Stimulated activated CD4-positive, alpha-beta T cell treated with anti-CD3 and anti-CD28 coated beads, Interleukin-15, amount 100 ng/mL, for 24 hours (primary cell): ENCODE data around the gene FRYL.

Experiments
- DNase-seq: peaks from one replicate; pipeline ENCODE4 v3.0.0-alpha.2; 2020

FRYL gene

DNA sequence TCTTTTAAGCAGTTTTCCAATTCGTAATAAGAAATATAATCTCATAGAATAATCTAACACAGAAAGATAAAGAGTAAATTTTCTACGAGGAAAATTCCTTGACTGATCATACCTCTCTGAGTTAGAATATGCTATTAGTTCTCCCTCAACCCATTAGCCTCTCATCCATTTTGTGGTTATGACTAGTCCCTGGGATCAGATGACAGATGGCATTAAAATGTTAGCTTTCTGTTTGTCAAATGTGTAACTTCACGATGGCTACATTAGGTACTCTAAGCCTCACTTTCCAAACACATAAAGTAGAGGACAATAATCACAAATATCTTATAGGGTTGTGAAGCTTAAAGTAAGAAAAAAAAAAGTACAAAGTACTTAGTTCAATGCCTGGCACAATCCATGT lies 177.9 kb downstream of the FRYL start:
- no peak for DNase-seq

DNA sequence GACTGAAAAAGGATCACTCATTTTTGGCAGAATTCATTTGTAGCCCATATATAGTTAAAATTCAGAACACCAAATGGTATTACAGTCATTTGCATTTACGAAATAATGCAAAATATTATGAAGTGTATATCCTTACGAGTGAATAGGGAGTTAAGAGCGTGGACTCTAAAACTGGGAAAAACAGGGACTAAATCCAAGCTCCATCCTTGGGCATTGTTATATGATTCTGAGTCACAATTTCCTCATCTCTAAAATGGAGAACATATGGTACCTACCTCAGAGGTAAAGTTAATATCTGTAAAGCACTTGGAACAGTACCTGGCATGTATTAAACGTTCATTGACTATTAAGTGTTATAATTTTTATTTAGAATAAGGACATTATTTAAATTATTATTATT lies 183.7 kb downstream of the FRYL start:
- DNase-seq: no peak

DNA sequence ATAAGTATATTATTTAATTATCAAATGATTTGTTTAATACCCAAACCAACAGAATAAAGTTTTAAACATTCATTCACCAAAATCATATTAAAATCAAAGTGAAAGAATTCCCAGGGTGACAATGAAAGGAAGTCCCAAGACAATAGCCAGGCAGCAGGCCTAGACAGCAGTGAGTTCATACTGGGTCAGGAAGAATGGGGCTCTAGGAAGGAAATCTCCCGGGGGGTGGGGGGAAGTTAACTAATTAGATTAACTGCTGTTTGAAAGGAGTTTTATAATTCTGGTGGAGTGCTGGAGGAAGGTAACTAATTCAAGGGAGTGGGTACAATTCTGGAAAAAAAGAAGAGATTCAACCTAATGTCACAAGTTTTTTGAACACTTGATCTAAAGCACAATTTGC lies 185.9 kb downstream of the FRYL start:
- DNase-seq: no peak

DNA sequence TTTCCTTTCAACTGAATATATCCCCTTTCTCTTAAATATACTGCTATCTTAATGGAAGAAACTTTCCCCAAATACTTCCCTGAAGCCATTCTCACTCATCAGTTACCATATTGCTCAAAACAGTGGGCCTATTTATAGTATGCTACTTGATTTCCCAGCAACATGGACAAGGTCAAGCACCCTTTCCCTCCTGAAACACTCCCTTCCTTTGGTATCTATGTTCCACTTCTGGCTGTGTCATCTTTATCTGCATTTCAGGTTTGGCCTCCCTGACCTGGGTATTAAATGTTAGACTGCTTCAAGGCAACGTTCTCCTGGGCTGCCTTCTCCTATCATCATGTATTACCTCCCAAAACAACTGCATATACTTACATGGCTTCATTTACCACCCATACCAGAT lies 188.7 kb downstream of the FRYL start:
- DNase-seq: no peak

DNA sequence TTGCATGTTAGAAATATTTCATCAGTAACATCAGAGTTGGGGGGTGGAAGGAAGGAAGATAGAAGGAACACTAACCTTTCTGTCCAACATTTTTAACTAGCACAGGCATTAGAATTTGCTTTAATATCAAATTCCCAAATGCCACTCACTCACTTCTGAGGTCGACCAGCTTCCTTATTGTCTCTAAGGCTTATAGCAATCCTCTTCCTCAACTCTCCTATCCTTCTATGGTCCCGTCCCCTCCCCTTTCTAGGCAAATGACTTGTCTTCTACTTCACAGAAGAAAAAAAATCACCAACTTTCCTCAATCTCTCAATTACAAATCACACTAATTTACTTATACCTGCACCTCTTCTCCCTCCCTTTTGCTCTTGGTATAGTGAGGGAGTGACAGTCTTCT lies 189.2 kb downstream of the FRYL start:
- no peak for DNase-seq

DNA sequence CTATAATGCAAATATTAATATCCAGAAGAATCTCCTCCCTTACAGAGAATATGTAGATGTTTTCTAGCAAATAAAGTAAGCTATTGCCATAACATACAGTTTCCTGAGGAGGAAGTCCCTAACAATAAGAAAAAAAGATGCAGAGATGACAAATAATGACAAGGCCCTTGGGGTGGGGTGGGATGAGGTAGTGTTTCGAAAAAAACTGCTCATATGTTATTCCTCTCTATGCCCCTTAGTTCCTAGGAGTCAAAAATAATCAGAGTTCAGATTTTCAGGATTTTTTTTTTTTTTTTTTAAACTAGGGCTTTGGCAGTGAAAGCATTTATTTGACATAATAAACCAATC lies 191.0 kb downstream of the FRYL start:
- DNase-seq: no peak

DNA sequence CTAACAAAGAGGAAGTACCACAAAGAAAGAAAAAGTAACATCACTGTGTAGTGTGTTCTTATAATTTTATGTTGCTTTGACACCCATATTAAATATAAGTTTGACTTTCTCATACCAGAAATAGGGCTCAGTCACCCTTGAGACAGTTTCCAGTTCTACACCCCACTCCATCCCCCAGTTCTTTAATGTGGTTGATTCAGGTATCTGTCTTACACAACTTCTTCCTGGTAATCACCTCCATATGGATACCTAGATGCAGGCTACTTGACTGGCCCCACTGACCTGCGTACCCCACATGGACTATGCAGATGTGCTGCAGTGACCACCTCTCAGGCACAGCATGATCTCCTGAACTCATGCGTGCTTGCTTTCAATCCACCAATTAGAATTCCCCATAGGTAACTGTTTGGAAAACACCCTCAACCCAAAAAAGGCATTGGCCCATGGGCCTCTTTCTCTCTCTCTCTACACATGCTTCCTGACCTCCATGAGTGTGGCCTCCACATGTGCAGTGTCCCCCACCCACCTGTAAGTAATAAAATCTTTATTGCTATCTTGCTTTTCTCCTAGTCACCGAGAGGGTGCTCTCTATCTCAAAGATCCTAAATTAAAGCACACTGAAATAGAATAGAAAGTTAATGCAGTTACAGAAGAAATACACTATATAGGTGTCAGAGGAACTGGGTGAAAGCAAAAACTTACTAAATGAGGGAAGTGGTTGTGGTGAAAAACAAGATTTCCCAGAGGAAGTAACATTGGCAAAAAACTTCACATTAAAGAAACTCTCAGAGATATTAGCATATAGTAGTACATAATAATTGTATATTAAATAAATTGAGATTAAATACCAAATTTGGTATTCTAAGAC lies 191.6 kb downstream of the FRYL start:
- no peak for DNase-seq

DNA sequence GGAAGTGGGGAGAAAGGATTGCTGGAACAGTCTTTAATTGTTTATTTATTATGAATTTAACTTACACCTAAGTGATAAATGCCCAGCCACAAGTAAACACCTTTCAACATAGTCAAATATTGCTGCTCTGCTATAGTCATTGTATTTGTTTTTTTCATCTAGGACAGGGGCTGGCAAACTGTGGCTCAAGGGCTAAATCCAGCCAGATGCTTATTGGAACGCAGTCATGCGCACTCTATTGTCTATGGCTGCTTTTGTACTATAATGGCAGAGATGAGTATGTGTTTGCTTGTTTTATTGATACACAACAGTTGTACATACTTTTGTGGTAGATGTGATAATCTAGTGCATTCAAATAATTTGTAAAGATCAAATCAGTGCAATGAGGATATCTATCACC lies 194.7 kb downstream of the FRYL start:
- no peak for DNase-seq

DNA sequence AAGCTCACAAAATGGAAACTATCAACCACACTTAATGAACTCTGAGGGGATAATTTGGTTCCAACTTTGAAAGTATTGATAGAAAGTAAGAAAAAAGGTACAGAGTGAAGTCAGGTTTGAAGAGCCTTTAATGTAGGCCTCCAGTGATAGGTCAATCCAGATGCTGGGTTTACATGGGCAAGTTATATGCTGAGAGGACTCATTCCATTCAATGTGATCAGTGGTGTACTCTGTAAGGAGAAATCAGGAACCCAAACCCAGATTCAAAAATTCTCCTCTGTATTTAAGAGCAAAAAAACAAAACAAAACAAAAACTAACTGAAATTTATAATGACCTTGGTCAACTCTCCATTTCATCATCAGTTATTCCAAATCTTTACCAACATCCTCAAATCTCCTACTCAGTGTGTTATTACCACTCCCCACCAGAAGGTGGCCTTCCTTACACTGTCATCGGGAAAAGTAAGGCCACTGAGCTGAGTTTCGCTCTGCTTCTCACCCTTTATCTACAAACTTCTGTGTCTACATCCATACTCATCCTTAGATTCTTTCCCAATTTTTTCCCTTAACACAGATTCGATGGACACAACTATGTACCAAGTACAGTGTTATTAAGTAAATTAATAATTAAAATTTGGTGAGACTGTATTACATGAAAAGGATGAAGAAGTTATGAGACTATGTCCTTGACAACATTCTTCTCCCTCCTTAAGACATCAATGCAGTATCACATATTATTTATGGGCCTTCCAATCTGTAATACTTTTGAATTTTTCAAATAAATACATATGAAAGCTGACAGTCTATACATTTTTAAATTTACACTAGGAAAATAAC lies 201.7 kb downstream of the FRYL start:
- peak; percentile 52 for DNase-seq

DNA sequence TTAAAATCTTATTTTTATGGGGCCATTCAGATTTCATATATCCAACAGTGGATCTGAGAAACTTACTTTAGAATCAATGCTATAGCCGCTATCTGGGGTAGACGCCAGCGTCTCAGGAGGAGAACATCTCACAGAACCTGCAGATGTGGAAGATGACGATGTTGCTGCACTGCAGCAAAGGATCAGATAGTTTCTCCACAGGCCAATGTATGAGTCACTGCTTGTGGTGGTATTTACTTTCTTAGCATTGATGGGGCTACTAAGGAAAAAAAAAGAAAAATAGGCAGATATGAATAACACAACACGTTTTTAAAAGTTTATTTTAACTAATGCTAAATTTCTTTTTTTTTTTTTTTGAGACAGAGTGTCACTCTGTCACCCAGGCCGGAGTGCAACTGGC lies 204.1 kb downstream of the FRYL start:
- no peak for DNase-seq

DNA sequence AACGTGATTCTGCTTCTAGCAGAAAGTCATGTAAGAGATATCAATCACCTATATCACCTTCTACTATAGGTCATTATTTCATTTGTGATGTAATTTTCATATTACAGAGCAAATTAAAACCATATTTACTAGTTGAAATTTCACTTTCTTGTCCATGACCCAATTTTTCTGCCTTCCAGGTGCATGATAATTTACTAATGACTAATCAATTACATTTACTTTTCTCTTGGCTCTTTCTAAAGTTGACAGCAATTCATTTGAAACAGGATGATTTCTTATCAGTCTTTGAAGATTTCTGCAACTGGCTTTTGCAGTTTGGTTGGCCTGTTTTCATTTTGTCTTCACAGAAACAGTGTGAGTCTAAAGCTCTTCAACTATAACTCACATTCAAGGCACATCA lies 208.6 kb downstream of the FRYL start:
- no peak for DNase-seq

DNA sequence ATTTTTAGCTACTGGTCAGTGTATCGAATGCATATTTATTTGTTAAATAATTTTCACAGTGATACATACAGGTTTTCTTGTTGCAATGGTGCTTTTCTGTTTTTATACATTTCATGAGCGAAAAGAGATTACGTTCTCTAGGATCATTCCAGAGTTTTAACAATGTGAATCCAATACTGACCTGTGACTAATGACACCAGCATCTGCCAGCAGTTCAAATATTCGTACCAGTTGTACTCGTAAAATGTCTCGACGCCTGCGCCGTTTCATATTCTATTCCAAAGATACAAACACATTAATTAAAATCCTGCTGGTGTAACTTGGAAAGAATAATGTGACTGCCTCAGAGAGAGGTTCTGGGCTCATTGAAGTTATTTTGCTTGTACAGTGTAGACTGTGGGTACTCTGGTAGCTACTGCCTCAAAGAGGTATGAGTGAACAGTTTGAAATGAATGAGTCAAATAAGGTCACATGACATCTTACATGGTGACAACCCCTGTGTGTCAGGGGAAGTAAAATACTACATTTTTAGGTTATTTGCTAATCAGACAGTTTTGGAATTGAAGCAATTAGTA lies 209.3 kb downstream of the FRYL start:
- no peak for DNase-seq

DNA sequence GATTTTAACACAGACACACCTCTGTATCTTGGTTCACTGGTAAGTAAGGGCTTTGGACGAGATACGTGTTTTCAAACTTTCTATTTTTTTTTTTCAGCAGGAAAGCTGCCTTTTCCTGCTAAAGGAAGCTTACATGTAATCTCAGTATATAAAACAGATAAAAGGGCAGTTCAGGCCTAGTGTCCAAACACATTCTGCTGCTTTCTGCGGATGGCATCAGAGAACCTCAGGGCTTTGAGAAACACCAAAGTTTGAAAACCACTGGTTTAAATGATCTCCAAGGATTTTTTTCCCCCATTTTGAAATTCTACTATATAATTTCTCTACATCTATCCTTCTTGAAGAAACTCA lies 214.1 kb downstream of the FRYL start:
- DNase-seq: no peak

DNA sequence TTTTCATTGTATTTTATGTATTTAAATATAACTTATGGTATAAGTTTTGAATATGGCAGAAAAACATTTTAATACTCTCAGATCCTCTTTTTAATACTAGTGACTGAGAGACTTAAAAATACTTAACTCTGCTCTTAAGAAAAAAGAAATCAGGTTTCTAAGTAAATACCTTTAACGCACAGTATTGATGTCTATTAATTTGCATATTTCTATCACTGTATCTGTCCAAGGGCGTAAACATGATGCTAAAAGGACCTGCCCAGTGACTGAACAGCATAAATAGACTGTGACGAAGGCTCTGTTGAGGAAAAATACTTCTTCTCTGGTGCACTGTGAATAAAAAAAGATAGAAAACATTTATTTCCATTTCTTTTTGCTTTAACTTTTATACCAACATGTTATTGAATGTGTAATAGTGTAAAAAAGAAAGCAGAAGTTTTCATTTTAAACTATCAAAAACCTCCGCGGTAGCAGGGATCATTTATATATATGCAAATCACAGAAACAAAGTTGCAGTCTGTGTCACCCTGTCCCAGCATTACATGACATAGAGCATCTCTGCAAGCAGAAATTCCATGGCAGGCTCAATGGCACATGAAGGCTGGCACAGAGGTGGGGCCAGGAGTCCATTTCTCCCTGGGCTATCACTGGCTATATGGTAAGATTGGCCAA lies 214.6 kb downstream of the FRYL start:
- DNase-seq: no peak

DNA sequence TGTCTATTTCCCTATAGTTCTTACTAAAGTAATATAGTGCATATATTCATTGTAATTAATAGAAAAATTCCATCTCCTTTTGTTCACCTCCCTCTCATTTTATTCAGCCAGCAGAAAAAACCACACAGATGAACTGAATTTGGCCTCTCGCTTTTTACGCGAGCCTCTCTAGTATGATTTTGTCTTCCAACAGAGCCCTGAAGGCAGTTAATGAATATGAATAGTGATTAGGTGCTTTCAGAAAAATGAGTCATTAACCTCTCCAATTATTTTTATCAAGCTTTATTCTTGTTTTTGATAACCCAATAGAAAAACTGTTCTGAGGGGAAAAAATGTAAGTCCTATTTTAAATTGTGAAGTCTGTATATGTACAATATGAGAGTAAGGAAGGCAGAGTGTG lies 215.9 kb downstream of the FRYL start:
- no peak for DNase-seq

DNA sequence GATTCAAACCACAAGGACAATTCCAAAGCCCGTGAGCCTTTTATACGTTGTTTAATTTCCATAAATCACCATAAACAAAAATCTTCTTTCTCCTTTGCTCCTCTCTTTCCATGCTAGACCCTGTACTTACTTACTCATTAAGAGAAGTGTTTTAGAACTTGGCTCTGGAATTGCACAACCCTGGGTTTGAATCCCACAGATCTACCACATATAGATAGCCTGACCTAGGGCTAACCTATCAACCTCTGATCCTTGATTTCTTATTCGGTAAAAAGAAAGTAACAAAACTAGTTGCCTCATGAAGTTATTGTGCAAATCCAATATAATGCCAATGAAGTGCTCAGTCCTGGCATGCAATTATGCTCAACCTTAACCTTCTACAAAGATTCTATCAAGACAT lies 221.3 kb downstream of the FRYL start:
- DNase-seq: no peak

DNA sequence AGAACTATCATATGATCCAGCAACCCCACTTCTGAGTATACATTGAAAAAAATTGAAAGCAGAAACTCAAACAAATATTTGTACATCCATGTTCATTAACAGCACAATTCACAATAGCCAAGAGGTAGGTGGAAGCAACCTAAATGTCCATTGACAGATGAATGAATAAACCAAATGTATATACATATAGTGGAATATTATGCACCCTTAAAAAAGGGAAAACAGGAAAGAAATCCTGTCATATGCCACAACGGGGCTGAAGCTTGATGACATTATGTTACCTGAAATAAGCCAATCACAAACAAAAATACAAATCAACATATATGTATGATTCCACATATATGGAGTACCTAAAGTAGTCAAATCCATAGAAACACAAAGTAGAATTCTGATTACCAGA lies 222.1 kb downstream of the FRYL start:
- DNase-seq: no peak

DNA sequence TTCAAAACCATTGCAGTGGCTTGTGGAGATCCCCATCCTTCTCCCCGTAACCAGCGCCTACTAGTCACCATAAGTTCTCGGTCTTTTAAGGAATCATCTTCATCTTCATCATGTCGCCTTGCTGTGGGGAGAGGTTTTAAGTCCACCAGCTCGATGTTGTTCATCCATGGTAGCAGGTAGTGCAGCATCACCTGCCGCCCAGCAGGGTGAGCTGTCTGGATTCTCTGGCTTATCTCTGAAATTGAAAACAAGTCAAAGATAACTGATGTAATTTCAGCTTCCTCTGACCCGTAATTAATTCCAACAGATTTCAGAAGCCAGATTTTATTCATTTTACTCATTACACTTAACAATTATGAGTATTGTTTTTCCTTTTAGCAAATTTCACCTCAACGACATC lies 222.6 kb downstream of the FRYL start:
- DNase-seq: peak; percentile 13

DNA sequence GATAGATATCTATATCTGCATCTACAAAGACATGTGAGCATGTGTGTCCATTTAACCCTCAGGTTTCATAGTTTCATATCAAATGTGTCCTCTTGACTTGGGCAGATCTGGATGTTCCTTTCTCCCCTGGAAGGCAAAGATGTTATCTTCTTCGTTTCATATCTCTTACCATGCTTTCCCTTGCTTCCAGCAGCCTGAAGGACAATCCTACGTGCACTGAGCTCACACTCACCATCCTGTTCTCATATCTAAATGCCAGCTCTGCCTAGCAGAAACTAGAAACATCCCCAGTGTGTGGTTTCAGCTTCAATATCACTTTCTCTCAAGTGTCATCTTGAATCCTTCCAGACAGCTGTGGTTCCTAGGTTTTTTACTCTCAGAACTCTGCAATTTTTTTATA lies 223.8 kb downstream of the FRYL start:
- DNase-seq: no peak

DNA sequence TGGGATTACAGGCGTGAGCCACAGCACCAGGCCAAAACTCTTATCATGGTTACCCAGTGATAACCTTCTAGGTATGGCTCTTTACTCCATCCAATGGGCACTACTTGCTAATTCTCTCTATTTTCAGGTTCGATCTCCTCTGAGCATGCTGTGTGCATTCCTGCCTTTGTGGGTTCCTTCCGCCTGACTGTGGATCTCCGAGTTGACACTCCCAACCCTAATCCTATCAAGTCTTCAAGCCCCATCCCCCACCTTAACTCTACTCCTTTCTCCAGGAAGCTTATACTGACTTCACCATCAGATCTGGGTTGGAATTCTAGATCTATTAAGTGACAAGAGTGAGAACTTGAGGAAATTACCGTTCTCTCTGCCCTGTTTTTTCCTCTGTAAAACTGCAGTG lies 225.5 kb downstream of the FRYL start:
- DNase-seq: no peak

DNA sequence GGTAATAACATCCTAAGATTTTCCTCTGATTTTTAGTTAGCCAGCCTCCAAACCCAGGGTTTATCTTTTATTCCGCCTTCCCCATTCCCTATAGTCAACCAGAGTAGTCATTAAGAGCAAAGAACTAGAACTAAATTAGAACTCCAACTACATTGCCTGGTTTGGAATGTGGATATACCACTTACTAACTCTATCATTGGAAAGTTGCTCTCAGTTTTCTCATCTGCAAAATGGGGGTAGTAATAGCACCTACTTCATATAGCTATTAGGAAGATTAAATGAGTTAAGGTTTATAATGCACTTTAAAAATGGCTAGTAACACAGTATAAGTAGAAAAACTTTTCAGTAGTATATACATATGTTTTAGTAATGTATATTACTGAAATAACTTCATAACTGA lies 226.4 kb downstream of the FRYL start:
- DNase-seq: no peak

DNA sequence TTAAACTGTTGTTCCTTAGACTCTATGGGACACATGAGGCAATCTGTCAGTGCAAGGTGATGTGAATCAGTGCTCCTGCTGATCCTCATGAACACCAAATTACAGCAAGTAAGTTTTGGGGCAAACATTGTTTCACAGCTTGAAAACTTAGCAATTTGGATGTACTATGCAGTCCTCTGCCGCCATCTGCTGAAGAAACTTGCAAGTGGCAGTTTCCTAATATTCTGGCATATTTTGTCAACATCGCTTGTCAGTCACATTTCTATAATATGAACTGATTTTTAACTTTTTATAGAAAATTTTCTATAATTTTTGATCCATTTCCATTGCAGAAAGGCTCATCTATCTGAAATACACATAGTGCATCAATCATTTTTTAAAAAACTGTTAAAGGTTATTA lies 233.7 kb downstream of the FRYL start:
- peak; percentile 34 for DNase-seq

DNA sequence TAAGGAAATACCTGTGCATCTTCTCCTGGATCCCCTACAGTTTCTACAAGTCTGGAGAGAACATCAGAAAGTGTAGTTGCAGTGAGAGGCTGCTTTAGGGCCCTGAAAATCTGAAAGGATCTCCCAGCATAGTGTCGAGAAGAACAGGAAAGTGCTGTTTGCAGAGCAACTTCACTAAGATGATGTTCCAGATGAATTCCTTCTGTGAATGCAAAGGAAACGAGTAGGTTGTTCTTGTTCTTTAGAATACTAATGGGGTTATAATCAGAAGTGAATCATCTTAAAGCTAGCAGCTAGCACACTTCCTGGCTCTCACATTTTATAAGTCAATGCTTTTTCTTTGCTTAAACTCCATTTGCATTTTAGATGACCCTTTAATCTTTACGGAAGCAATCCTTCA lies 236.3 kb downstream of the FRYL start:
- DNase-seq: no peak

DNA sequence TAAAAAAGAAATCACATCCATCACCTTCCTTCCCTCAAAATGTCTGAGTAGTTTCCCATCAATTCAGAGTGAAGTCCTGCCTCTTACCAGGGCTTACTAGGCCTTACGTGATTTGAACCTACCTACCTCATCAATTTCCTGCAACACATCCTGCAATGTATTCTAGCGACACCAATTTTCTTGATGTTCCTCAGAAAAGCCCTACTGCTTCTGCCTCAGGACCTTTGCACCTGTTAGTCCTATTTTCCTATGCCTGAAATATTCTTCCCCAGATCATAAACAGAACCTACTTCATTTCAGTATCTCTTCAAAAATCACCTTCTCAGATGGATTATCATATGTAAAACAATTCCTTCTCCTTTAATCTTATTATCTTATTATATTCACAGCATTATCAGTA lies 237.2 kb downstream of the FRYL start:
- DNase-seq: no peak
